ENCODE data around the gene BCAP31.
"Not testable (repeated sequence)": the region's sequence is repeated elsewhere in the genome, so short reads cannot be mapped to it uniquely, and the experiment has no call there.

The BCAP31 gene

GRCh38 chrX:153703036-153703370, 21.2 kb downstream of the BCAP31 start:
- TF ChIP-seq, protein P1, sequence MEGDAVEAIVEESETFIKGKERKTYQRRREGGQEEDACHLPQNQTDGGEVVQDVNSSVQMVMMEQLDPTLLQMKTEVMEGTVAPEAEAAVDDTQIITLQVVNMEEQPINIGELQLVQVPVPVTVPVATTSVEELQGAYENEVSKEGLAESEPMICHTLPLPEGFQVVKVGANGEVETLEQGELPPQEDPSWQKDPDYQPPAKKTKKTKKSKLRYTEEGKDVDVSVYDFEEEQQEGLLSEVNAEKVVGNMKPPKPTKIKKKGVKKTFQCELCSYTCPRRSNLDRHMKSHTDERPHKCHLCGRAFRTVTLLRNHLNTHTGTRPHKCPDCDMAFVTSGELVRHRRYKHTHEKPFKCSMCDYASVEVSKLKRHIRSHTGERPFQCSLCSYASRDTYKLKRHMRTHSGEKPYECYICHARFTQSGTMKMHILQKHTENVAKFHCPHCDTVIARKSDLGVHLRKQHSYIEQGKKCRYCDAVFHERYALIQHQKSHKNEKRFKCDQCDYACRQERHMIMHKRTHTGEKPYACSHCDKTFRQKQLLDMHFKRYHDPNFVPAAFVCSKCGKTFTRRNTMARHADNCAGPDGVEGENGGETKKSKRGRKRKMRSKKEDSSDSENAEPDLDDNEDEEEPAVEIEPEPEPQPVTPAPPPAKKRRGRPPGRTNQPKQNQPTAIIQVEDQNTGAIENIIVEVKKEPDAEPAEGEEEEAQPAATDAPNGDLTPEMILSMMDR (conservative IDR thresholded peaks at IDR 0.05; ENCODE audit: low read depth, low read length) = no peak
- no peak overlapping the region for H3K4me3 ChIP-seq (ENCODE audit: low read depth, low read length)
- peak; percentile 65 for DNase-seq (ENCODE audit: low read depth)

DNA sequence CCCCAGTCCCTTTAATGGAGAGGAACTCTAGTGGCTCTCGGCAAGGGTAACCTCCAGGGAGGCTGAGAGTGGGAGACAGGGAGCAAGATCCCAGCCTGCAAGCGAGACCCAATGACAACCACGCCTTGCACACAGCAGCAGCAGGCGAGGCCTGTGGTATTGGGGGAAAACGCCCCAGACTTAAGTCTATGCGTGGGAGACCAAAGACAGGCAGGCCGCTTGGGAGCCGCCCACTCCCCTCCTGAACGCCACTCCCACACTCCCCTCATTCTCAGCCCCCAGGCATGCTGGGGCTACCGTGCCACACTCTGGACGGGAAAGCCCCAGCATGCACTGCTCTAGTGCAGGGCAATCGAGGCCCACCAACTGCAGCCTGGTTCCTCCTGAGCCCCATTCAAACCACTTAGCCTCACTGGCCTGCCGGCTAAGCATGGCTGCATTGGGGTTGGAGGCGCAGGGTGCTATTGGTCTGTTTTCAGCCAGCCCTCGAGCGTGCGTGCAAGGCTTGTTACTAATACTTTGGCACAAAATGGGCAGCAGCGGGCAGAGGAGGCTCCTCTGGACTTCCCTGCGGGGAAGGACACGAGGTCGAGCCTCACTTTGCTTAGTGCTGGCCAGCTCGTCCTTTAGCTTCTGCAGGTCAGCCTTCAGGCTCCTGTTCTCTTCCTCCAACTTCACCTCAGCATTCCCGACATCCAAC, 21.7 kb downstream of the BCAP31 start:
- DNase-seq (ENCODE audit: low read depth) = no peak
- TF ChIP-seq, protein P1 (conservative IDR thresholded peaks at IDR 0.05; ENCODE audit: low read depth, low read length) = no peak
- no peak overlapping the region for H3K4me3 ChIP-seq (ENCODE audit: low read depth, low read length)

- TF ChIP-seq, protein P1 (conservative IDR thresholded peaks at IDR 0.05; ENCODE audit: low read depth, low read length) = no peak
- no peak overlapping the region for H3K4me3 ChIP-seq (ENCODE audit: low read depth, low read length)
- DNase-seq (ENCODE audit: low read depth) = no peak
Measured at GRCh38 chrX:153701706-153702105, 22.5 kb downstream of the BCAP31 start.

DNA sequence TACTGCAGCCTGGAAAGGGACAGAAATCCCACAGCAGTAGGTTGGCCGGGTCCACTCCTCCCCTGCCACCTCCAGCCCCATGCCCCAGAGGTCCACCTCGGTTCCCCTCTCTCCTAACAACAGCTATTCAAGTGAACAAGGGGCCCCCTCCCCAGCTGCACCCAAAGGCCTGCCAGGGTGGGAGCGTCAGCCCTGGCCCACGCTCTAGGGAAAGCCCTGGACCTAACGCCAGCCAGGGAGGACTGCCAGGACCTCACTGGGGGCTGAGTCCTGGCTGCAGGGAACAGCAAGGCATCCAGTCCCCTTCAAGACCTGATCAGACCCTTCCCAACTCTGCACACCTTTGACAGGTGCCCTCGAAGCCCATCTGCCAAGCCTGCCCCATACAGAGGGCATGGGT, 23.2 kb downstream of the BCAP31 start:
- TF ChIP-seq, protein P1 (conservative IDR thresholded peaks at IDR 0.05; ENCODE audit: low read depth, low read length) = no peak
- no peak overlapping the region for H3K4me3 ChIP-seq (ENCODE audit: low read depth, low read length)
- DNase-seq (ENCODE audit: low read depth) = no peak

- no peak for DNase-seq (ENCODE audit: low read depth)
- TF ChIP-seq, protein P1 (conservative IDR thresholded peaks at IDR 0.05; ENCODE audit: low read depth, low read length) = no peak
- no peak overlapping the region for H3K4me3 ChIP-seq (ENCODE audit: low read depth, low read length)
Measured at GRCh38 chrX:153700376-153700945, 23.7 kb downstream of the BCAP31 start.

DNA sequence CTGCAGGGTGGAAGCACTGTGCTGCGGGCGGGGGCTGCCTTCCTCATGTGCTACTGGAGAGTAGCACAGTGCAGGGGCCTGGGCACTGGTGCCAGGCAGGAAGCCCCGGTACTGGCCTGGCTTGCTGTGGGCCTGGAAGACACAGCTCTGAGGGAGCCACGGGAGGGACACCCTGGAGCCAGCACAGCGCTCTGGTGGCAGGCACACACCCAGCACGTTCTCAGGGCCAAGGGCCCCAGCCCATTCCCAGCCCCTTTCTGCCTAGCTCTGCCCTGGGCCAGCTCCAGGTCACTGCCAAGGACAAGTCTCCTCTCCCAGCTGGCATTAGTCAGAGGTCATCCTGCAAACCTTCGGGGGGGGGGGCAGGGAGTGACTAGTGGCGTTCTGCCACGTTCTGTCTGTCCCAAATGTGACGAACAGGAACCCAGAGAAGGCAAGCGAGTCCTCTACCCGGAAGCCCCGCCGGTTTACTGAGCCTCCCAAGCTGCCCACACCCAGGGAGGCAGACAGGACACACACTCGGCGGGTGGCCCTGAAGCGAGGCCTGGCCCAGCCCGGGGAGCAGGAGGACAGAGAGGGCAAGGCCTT, 24.3 kb downstream of the BCAP31 start:
- not testable (repeated sequence) for DNase-seq (ENCODE audit: low read depth)

GRCh38 chrX:153699210-153699783, 24.9 kb downstream of the BCAP31 start:
- DNase-seq (ENCODE audit: low read depth); H3K4me3 ChIP-seq (ENCODE audit: low read depth, low read length): not testable (repeated sequence)

More for the DNA sequence above, 24.3 kb downstream of the BCAP31 start:
- not testable (repeated sequence) for H3K4me3 ChIP-seq (ENCODE audit: low read depth, low read length)

All from choroid plexus epithelial cell (primary cell).